NCI-H2081 (cell line): ENCODE results near the gene MRPS9.

Experiments
- DNase-seq, 2 experiments: peaks; one replicate each; lab custom pipeline; 2025; lab: John Stamatoyannopoulos, UW

The MRPS9 gene

DNA sequence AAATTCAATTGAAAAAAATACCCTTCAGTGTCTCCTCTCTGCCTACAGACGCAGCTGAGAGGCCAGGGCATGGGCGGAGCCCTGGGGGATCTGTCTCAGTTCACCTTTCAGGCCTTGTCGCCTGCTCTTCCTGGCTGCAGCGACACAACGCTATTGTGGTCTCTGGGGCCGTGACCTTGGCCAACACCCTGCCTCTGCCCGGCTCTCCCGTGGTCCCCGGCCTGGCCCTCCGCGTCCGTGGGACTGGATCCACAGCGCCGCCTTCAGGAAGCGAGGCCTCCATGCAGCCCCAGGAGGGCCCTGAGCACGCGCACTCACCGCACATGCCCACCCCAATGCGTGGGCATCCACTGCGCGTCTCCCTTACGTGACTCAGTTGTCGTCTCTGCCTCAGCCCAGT lies 81.1 kb downstream of the MRPS9 start:
- DNase-seq: no peak

DNA sequence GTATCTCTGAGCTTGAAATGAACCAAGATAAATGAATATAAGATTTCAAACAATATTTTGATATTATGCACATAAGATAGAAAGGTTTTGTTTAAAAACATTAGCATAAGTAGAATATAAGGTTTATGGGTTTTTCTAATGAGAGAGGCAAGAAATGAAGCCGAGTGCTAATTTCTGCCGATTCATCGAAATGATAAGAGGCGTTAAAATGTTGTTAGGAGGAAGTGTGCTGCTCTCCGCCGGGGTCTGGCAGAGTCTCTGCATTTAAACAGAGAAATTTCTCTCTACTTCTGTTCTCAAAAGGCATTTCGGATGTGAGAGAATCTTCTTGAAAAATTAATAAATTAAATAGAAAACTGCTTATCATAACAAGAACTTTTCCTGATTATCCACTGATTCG lies 83.6 kb downstream of the MRPS9 start:
- DNase-seq: no peak

DNA sequence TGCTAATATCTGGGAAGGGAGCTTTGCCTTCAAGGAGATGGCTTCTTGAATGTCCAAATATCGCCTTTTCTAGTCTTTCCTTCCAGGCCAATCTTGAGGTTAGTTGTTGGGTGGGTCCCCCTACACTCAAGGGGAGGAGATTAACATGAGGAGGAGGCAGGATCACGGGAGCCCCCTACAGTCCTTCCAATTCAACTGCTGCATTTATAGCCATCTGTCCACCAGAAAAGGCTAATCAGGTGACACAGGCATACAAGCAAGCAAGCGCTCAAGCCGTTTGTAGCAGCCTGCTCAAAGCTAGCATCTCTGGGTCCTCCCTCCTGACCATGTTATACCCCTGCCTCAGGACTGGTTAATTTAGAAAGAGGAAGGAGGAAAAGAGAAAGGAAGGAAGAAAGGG lies 87.6 kb downstream of the MRPS9 start:
- no peak for DNase-seq

DNA sequence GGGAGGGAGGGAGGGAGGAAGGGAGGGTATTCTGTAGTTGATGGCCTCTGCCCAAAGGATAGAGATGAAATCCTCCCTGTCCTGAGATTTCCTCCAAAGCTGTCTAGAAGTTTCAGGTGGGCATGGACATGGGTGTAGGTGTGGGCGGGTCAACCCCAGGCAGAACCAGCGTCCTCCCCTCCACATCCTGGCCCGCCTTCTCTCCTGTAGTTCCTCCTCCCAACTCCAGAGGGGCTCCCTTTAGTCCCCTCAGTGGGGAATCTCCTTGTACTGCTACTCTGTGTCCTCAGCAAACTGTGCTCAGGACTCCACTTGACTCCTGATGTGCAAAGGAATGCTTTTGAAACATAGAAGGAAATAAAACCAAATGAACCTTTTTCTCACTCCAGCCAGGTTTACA lies 88.1 kb downstream of the MRPS9 start:
- no peak for DNase-seq

DNA sequence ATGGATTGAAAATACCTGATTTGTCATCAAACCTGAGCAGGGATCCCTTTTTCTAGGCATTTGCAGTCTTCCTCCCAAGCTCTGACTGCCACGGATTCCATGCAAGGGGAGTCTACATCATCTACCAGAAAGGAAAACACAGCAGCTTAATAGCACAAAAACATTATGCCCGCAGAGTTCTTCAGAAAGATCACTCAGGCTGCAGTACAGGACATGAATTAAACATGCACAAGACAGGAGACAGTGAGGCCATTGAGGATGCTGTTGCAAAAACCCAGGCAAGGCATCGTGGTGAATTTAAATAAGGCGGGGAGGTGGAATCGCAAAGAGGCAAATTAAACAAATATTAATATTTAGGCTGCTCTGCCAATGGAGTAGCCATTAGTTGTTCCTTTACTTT lies 88.5 kb downstream of the MRPS9 start:
- DNase-seq: no peak

DNA sequence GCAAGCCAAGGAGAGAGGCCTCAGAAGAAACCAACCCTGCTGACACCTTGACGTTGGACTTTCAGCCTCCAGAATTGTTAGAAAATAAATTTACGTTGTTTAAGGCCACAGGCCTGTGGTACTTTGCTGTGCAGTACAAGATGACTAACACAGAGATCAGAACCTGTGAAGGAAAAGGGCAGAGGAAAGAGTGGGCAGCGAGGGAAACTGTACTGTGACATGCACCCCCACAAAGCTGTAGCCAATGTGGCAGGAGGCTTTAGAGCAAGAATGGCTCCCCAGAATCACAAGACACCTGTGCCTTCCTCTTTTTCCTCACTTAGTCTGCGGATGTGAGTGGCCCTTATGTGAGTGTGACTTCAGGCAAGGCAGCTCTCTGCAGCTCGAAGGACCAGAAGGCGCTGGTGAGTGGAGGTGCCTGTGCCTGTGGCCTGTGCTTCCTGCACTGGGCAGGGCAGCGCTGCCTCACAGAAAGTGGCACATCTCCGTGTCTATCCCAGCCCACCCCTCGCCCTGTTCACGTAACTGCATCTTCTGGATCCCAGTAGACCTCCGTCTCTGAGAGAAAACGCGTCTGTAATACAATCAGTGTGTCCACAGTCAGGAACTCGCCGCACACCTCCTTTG lies 89.5 kb downstream of the MRPS9 start:
- DNase-seq: no peak

DNA sequence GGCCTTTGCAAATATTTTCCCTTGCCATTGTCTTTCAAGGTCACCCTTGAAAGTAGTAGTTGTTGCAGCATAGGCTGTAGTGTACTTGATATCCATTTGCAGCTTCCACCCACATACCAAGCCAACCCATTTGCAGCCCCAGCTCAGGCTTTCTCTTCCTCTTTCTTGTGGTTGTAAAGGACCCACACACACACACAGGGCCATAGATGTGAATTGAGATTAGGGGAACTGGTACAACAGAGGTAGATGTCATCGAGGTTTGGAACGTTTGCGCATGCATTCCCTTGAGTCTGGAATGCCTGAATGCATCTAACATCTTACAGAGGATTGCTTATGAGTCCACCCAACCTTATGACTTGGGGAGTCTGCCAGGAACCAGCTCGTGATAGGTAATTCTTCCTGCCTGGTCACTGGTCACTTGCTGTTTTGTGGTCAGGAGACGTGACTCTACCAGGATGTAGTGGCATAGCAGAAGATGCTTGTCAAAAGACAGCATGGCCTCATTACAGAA lies 91.9 kb downstream of the MRPS9 start:
- DNase-seq: no peak

DNA sequence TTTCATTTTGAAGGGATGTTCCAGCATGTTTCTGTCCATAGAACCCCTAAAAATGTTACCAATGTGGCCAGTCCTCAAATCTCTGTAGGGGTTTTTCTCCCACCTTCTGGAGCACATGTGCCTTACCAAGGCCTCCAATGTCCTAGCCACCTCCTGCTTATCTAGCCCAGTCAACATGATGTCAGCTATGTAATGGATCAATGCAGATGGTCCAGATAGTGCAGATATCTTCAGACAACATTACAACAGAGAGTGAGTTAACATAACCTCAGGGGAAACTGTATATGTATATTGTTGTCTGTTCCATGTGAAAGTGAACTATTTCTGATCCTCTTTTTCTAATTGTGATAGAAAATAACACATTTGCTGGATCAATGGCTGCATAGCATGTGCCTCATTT lies 92.7 kb downstream of the MRPS9 start:
- no peak for DNase-seq

DNA sequence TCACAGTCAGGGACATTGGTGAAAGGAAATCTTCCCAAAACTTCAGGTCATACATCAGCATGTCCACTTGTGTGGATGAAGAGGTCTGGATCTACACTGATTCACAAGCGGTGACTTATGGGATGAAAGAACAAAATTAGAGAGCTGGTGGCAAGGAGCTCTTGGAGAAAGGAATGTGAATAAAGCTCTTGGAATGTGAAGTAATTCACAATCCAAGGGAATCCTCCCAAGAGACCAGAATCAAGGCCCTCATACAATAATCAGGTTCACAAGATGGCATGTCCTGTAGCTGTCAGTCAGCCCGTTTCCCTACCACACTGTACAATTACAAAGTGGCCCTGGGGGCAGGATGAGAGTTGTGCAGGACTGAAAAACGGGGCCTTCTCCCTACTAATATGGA lies 96.2 kb downstream of the MRPS9 start:
- DNase-seq: no peak

DNA sequence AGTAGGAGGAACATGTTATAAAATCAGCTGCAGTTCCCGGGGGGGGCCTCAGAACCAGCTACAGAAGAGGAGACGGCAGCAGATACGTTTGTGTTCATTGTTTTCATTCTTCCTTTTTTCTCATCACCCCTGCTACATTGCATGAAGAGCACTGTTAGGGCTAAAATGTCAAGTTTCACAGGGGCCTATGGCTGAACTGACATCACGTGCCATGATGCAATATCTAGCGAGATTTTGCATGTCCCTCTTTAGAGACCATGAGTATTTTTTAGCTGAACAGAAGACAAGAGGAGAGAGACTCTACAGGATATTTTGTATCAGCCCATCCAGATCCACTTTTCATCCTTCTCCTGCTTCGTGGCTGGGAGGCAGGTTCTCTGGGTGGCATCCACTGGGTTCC lies 97.6 kb downstream of the MRPS9 start:
- DNase-seq: no peak

DNA sequence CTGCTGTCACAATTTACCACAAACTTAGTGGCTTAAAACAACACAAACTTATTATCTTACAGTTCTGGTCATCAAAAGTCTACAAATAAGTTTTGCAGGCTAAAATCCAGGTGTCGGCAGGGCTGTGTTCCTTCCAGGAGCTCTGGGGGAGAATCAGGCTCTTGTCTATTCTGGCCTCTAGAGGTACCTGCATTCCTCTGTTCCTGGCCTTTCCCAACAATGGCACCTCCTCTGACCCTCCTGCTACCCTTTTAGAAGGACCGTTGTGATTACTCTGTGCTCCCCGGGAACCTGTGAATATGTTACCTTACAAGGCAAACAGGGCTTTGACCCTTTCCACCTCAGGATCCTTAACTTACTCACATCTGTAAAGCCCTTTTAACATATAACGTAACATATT lies 98.5 kb downstream of the MRPS9 start:
- DNase-seq: no peak

DNA sequence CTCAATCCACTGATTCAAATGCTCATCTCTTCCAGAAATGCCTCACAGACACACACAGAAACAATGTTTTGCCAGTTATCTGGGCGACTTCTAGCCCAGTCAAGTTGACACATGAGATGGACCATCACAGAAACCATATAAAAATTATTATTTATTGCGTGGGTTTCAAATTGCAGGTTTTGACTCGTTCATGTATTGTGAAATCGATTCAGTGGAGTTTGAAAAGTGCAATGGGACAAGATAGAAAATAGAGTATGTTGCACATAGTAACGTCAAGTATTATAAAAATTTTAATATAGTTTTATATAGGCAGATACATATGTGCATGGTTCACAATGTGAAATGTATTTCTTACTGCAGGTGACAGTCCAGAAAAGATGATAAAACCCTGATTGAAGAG lies 100.8 kb downstream of the MRPS9 start:
- DNase-seq: no peak

DNA sequence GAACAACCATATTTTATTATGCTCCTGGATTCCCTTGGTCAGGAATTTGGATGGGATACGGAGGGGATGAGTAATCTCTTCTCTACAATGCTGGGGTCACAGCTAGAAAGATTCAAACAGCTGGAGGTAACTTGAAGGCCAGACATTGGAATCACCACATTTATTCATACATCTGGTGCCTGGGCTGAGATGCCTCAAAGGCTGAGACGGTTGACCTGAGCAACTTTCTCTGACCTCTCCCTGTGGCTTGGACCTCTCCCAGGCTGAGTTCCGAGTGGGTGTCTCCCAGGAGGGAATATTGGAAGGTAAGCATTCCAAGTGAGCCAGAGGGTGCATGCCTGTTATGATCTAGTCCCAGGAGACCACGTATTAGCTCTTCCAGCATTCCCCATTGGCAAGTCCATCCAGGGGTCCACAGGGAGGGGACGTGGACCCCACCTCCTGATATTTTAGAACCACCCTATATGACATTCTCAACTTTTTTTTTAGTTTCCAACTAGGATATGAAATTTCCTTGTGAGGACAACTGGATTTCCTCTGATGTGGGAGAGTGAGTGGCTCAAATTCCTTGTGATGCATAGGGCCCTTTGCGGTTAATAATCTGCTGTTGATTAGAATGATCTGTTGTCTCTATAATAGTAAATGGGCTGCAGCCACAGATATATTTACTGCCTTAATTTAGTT lies 101.8 kb downstream of the MRPS9 start:
- DNase-seq: no peak

DNA sequence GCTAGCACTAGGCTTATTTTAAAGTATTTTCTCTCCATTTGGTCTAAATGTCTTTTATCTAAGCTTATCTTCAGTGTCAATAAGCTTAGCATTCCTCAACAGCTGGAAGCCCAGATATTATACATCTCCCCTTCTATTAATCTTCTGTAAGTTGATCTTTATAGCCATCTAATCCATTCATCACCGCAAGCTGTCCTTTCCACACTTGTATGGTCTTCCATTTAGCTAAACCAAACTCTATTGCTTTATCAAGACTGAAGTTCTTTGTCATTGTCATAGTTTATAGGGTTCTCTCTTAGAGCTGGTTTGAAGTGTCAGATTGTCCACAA lies 102.3 kb downstream of the MRPS9 start:
- no peak for DNase-seq

DNA sequence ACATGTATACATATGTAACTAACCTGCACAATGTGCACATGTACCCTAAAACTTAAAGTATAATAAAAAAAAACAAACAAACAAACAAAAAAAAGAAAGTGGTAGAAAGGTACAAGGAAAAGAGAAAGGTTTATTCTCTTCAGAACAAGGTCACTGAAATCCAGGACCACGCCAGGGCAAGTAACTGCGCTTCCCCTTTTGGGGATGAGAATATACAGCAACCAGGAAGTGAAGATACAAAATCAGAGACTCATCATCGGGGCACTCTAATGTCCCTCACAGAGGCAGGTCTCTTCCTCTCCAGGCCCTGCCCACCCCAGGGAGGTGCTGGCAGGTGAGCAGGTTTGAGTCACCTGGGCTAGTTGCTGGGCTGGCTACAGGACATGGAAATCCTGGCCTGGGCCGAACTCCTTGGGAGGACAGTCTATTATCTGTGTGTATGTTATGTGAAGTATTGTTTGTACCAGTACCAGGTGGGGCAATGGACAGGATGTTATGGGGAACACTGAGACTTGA lies 103.3 kb downstream of the MRPS9 start:
- no peak for DNase-seq

DNA sequence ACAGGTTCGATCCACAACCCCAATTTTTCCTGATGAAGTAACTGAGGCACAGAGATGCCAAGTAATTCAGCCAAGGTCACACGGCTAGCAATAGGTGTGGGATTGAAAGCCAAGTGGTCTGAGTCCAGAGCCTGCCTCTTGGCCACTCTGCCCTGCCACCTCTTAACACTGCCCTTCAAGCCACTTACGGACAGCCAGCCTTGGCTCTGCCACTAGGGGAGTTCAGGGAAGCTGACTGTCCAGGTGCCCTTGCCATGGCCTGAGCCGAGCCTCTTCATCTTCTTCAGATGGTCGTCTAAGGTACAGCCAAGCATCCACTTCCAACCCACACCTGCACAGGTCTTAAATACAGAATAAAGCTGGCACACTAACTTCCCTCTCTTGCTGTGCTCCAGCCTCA lies 104.4 kb downstream of the MRPS9 start:
- no peak for DNase-seq

DNA sequence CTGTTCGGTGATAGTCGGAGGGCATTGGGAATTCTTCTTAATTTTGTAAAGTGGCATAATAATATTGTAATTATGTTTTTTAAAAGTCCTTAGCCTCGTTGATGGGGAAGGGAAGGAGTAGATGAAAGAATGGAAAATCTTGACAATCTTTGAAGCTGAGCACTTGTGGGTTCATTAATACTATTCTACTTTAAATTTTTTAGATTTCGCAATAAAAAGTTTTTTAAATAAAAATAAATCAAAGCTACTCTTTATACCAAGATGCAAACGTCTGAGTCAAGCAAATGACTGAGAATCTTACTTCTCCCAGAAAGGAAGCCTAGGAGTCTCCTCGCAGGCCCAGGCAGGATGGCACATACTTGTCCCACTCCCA lies 105.2 kb downstream of the MRPS9 start:
- no peak for DNase-seq

DNA sequence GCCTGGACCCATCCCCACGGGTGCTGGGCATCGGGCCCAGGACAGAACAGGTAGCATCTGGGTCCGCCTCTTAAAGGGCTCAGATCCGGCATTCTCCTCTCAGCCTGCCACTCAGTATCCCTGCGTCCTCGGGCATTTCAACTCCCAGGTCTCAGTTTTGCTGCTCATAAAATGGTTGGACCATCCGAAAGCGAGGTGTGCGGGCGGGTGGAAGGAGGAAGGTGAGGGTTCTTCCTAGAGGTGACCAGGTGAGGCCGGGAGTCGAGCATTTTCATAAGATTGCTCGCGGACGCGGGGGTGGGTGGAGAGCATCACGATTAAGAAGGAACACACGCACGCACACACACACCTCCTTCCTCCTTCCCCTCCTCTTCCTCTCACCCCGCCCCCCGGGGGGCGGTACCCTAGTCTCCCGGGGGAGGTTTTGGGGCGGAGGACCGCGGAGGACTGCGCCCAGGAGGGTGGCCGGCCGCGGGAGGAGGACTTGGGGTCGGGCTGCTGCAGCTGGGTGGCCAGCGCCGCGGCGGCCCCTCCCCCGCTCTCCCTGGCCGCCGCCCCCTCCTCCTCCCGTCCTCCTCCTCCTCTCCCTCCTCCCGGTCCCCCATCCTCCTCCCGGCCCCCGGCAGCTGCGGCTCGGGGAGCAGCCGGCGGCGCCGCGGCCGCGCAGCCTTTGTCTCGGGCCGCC lies 105.7 kb downstream of the MRPS9 start:
- peak; percentile 18 to 34 for DNase-seq

DNA sequence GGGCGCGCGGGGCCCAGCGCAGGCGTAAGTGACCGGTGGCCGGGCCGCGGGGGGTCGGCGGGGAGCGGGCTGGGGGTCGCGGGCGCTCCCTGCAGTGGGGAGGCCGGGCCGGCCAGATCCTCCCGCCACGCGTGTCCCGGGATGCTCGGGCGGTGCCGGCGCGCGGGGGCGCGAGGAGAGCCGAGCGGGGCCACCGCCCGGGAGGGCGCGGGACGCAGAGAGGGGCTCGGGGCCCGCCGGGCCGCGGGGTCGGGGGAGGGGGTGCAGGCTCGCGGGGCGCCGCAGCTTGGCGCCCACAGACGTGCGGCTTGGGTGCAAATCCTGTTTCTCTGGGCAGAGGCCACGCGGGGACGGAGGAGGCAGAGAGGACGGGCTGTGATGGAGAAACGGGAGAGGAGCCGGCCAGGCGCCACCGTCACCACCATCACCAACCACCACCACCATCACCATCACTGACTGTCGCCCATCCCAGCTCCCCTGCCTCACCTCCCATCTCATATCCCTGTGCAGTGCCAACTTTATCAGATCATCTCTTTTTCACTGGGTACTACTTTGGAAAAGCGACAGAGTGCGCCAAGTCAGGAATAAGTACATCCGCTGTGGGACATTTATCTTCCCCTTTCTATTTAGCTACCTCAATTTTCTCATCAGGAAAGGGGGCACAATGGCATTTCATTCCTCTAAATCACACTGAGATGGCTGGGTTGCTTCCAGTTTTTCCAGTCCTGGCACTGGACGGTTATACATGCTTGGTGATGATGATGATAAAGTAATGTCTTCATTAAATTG lies 106.5 kb downstream of the MRPS9 start:
- DNase-seq: no peak

DNA sequence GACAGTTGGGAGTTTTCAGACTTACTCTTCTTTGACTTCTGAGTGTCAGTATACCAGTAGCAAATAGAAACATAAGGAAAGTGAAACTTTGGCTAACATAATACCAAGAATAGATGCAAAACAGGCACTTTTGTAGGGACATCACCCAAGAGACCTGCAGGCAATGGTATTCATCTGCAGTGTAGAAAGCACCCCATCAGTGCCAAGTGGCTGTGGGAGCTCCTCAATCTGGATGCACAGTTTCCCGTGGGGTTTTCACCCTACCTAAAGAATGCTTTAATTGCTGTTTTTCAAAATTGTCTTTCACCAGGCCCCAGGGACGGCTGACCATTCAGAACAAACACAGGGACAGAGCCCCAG lies 107.1 kb downstream of the MRPS9 start:
- no peak for DNase-seq

DNA sequence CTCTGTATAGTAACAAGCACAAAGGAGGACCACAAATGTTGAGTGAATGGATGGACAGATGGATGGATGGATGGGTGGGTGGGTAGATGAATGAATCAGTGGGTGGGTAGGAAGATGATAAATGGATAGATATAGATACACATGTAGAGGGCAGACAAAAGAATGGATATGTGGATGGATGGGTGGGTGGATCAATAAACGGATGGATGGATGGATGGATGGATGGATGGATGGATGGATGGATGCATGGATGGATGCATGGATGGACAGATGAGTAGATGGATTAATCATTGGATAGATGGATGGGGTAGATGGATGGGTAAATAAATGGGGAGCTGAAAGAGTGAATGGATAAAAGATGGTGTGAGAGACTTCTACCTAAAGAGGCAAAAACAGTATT lies 111.4 kb downstream of the MRPS9 start:
- DNase-seq: no peak
